HG03060 (cell line): ENCODE results near the gene SNTA1.
"Not testable (repeated sequence)": the region's sequence is repeated elsewhere in the genome, so short reads cannot be mapped to it uniquely, and the experiment has no call there.

Experiments used
- ATAC-seq: cut with Tn5 transposase; IDR thresholded peaks from one replicate; pipeline ENCODE4 v1.9.1; 2021; ENCODE audit warnings: low read depth, moderate number of reproducible peaks; ENCODE audit not compliant: unreplicated experiment

SNTA1 gene

DNA sequence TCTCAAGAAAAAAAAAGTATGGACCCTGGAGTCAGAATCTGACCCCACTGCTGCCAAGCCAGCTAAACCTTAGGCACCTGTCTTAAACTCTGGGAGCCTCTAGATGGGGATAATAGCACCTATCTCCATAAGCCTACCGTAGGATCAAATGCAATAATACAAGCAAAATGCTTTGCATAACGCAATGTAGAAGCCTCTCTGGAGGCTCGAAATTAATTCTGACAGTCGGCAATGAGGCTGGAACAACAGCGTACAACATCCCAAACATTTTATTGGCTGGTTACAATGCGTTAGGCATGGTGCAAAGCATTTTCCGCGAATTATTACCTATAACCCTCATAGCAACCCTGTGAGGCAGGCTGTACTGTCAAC lies 42.8 kb downstream of the SNTA1 start:
- no peak for ATAC-seq

DNA sequence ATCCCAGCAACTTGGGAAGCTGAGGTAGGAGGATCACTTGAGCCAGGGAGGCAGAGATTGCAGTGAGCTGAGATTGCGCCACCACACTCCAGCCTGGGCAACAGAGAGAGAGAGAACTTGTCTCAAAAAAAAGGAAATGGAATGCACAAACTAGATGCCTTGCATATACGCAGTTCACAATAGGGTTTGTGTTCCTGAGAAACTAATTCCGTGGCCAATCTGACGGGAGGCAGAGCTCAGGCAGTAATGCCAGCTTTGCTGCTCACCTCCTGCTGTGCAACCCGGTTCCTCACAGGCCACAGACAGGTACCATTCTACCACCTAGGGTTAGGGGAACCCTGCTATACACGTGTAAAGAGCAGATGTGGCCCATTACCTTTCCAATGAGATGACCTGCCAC lies 43.6 kb downstream of the SNTA1 start:
- ATAC-seq: no peak

DNA sequence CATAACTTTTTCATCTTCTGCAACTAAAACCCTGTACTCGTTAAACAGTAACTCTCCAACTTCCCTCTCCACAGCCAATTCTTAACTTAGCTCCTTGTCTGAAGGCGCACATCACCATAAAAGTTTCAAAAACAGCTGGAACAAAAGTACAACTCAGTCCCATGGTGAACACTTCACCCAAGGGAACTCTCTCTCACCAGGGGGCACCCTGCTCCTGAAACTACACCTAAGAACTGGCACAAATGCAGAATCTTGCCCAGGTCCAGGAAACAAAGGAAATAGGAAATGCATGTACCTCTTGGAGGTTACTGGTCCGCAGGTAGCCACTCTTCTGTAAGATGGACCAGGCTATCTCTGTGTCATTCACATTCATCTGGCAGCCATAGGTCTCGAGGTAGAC lies 48.8 kb downstream of the SNTA1 start:
- ATAC-seq: no peak

DNA sequence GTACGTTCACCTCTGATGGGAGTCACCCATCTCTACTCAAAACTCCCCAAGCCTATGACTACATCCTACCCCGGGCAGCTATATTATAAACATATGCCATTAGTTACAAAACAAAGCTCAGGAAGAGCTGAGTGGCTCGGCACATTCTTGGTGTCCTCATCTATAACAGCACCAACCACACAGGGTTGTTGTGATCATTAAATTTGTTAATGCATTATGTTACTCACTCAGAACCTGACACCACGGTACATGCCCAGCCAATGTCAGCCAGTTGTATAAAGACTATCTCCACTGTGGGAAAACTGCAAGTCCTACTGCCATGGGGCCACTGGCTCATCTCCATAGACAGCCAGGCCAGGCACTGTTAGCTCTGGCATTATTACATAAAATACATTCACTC lies 50.0 kb downstream of the SNTA1 start:
- ATAC-seq: no peak

DNA sequence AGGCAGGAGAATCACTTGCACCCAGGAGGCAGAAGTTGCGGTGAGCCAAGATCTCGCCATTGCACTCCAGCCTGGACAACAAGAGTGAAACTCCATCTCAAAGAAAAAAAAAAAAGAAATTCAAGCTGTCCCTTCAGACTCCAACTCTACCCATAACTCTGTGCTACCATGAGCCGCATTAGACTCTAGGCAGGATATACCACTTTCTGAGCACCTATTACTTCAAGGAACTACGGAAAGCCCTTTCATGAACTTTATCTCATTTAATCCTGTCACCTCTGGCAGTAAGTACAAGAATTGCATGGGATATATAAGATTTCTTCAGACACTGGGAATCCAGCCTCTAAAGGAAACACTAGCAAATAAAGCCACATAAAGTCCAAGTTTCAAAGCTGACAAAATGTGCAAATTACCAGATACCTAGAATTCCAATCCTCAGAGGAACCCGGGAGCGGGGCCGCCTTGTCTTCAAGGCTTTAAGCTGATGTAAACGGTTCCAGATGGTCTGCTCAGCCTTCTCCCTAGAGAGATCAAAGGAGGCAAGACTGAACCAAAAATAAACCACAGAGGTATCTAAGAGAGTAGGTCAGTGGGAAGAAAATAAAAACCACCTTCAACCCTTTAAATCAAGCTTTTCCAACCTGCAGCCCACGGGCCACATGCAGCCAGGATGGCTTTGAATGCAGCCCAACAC lies 51.7 kb downstream of the SNTA1 start:
- no peak for ATAC-seq

DNA sequence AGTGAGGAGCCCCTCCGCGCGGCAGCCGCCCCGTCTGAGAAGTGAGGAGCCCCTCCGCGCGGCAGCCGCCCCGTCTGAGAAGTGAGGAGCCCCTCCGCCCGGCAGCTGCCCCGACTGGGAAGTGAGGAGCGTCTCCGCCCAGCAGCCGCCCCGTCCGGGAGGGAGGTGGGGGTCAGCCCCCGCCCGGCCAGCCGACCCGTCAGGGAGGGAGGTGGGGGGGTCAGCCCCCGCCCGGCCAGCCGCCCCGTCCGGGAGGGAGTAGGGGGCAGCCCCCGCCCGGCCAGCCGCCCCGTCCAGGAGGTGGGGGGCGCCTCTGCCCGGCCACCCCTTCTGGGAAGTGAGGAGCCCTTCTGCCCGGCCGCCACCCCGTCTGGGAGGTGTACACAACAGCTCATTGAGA lies 54.2 kb downstream of the SNTA1 start:
- ATAC-seq: not testable (repeated sequence)

DNA sequence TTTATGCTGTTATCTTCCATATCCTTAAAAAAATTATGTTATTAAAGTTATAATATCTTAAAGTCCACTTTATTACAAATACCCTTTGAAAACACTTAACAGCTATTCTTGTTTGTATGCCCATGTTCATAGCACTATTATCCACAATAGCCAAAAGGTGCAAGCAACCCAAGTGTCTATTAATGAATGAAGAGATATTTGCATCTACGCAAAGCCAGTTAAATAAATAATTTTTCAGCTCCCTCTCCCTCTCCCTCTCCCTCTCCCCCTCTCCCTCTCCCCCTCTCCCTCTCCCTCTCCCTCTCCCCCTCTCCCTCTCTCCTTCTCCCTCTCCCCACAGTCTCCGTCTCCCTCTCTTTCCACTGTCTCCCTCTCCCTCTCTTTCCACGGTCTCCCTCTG lies 55.3 kb downstream of the SNTA1 start:
- no peak for ATAC-seq

DNA sequence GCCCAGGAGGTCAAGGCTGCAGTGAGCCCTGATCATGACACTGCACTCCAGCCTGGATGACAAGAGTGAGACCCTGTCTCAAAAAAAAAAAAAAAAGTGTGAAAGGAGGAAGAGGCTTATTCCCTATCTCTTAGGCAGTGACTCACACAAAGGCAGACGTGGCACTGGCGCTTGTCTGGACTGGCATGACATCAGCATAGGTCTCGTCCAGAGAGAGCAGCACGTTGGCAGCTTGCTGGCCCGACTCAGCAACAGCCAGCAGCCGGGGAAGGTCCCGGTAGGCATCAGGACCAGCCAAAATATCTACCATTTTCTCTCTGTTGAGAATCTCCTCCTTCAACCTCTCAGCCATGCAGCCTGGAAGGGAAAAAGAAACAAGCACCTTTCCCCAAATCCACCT lies 56.4 kb downstream of the SNTA1 start:
- no peak for ATAC-seq

DNA sequence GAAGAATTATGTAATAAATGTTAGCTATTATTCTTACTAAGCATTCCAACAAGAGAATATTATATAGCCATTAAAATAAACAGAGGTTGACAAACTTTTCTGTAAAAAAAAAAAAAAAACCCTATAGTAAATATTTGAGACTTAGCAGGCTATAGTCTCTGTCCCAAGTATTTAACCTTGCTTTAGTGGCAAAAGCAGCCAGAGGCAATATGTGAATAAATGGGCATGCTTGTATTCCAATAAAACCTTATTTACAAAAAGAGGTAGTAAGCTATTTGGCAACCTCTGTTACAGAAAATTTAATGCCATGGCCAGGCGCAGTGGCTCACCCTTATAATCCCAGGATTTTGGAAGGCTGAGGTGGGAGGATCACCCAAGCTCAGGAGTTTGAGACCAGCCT lies 56.9 kb downstream of the SNTA1 start:
- no peak for ATAC-seq

DNA sequence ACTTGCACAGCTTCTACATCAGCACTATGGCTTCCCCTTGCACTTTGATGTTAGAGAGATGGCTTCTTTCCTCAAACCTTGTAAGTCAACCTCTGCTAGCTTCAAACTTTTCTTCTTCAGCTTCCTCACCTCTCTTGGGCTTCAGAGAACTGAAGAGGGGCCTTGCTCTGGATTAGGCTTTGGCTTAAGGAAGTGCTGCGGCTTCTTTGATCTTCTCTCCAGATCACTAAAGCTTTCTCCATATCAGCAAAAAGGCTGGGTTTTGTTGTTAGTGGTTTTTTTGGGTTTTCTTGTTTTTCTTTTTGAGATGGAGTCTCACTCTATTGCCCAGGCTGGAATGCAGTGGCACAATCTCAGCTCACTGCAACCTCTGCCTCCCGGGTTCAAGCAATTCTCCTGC lies 66.2 kb downstream of the SNTA1 start:
- ATAC-seq: no peak

DNA sequence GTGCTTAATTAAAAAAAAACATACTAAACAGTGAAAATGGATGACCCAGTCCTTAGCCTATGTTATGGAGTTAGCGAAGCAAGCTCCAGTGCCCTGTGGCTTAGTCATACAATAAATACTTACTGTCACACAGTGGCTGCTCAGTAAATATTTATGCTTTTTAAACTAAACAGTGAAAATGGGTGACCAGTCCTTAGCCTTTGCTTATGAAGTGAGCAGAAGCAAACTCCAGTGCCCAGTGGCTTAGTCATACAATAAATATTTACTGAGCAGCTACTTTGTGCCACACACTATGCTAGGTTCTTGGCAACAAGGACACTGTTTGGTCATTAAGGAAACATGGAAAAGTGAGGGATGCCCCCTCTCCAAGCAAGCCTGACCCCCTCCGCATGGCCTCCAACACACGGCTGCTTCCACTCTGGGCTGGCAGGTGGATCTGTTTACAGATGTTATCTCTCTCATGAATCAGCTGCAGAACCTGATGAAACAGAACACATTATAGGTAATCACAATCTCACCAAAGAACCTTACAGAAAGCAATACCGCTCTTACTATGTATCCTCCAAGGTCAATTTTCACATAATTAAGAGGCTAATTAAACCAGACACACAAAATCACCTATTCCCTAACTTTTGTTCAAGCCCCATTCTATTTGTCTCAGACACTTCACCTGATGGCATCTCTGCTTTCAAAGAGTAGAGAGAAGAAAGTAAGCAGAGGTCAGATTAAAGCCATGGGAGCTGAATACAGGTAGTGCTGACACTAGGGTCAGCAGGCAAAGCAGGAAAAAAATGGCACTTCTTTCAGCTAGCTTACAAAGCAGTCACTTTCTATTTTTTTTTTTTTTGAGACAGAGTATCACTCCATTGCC lies 69.6 kb downstream of the SNTA1 start:
- ATAC-seq: no peak

DNA sequence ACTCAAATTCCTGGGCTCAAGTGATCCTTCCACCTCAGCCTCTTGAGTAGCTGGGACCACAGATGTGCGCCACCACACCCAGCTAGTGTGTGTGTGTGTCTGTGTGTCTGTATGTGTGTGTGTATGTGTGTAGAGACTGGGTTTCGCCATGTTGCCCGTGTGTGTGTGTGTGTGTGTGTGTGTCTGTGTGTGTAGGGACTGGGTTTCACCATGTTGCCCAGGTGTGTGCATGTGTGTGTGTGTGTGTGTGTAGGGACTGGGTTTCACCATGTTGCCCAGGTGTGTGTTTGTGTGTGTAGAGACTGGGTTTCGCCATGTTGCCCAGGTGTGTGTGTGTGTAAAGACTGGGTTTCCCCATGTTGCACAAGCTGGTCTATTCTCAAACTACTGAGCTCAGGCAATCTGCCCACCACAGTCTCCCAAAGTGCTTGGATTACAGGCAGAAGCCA lies 70.5 kb downstream of the SNTA1 start:
- ATAC-seq: no peak

DNA sequence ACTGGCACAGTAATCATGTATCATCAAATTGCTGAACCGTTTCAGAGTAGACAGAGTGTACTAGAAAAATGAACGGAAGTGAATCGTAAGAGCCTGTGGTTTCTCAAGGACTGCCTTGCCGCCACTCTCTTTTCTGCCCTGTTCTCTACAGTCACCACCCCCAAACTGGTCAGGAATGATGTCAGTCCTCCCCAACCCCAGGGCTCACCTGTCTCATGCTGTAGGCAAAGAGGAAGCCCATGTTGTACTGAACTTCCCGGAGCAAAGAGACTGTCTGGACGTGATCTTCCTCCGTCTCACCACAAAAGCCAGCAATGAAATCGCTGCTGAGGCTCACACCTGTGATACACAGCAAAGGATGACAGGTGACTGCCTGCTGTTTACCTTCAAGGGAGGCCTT lies 73.3 kb downstream of the SNTA1 start:
- no peak for ATAC-seq

DNA sequence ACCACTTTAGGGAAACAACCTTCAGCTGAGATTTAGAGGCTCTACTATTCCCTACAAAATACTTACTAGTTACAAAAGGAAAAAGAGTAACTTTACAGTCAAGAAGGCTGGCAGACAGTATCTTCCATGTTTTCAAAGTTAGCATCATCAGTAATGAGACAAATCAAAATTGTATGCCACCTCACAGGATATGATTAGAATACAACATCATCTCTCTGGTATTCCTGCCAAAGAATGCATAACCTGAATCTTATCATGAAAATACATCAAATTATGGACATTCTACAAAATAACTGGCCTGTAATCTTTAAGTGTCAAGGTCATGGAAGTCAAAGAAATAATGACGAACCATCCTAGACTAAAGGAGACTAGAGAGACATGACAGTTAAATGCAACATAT lies 80.7 kb downstream of the SNTA1 start:
- ATAC-seq: no peak

DNA sequence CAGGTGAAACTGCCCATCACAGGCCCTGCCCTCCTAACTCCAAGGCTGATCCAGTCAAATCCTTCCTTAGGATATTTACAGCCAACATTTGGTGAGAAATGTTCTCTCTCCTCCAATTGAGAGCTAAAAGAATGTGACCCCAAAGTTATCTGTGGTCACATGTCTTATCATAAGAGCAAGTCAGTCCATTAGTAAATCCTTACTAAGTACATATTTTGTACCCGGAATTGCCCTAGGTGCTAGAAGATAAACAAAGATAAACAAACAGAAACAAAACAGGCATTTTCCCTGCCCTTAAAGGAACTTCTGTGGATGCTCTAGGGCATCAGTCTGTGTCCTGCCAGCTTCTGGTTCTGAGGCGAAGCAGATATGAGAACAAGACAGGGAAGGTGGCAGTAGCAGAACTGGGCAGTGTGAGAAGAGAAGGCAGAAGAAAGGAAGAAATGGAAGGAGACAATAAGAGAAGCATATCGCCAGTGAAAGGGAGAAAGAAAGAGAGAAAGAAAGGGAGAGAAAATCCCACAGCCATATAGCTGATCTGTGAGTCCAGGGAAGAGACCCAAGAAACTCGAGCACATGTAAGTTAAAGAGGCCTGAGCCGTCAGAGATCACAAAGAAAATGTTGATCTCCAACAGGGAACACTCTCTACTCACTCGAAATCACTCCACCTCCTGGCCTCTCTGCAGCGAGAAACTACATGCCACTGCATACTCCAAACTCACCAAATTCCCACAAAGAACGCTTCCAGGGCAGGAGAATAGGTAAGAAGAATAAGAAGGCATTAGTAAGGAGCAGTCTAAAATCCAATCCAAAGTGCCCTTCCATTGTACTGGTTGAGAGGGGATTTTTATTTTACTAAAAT lies 83.9 kb downstream of the SNTA1 start:
- ATAC-seq: no peak
